ENCODE results near the gene PHF20. TPM values are rescaled to one million over a fixed set of nuclear protein-coding genes. Genes with fewer than 3 reads are reported as not detected.

The PHF20 gene
- polyA plus RNA-seq, 1 donor (not counting 4 experiments of a cell fraction or from before 2014, with no cell fraction given), result 31.9 TPM

GRCh38 chr20:35734374-35734773 is 37.4 kb upstream of the PHF20 start:
- H3K79me2 ChIP-seq (ENCODE audit: control insufficient read depth, insufficient read depth, low read length), result peaks cover 100% of the 10 kb centered on the region
- no peak for TF ChIP-seq EZH2 (IDR thresholded peaks at IDR 0.05; ENCODE audit: low read length)
- no peak for TF ChIP-seq CTCF (optimal IDR thresholded peaks at IDR 0.05 in 1 of 3, IDR thresholded peaks at IDR 0.05 in 1 of 3, conservative IDR thresholded peaks at IDR 0.05 in 1 of 3; ENCODE audit: extremely low read depth in 1 of 3, insufficient read depth in 2 of 3, low read length in 3 of 3)
- H3K4me3 ChIP-seq (ENCODE audit: control insufficient read depth in 2 of 3, extremely low read depth in 1 of 3, insufficient read depth in 2 of 3, low read depth in 1 of 3, low read length in 3 of 3), result no peak overlapping the region
- H3K4me1 ChIP-seq (ENCODE audit: control insufficient read depth, extremely low read depth, insufficient read depth, low read length), result peaks cover 20% of the 10 kb centered on the region
- no peak overlapping the region for H3K27ac ChIP-seq (ENCODE audit: control insufficient read depth, insufficient read depth, low read length)
- FAIRE-seq, result no peak
- no peak overlapping the region for H3K4me2 ChIP-seq (ENCODE audit: control insufficient read depth, extremely low read depth, insufficient read depth, low read depth, low read length)
- dilution Hi-C loops (cut with MboI; ENCODE audit: extremely low pct_ligation_motif_present, low sequenced_read_pairs), result no loop called here
- no peak for DNase-seq (ENCODE audit: low read depth, low spot score)
- peaks cover 27 to 51% of the 10 kb centered on the region in 2 experiments for H3K36me3 ChIP-seq (ENCODE audit: control insufficient read depth in 2 of 2, extremely low read depth in 1 of 2, insufficient read depth in 2 of 2, low read length in 2 of 2)
- H3K27me3 ChIP-seq (ENCODE audit: control insufficient read depth, extremely low read depth, insufficient read depth, low read length), result no peaks in the 10 kb centered on the region
- H4K20me1 ChIP-seq (ENCODE audit: control insufficient read depth, extremely low read depth, insufficient read depth, low read length), result peaks cover 72% of the 10 kb centered on the region
- no peaks in the 10 kb centered on the region for H3K9me3 ChIP-seq (ENCODE audit: control insufficient read depth, low read depth, low read length)
- H3K9me1 ChIP-seq (ENCODE audit: control insufficient read depth, extremely low read depth, insufficient read depth, low read length), result peaks cover 7% of the 10 kb centered on the region
- H2AFZ ChIP-seq (ENCODE audit: control insufficient read depth, low read length), result no peak overlapping the region
- no peak overlapping the region for H3K9ac ChIP-seq (ENCODE audit: control insufficient read depth, extremely low read depth, insufficient read depth, low read length)

- DNase-seq (ENCODE audit: low read depth, low spot score) (no peak), FAIRE-seq (no peak)
- Histone ChIP-seq H3K4me1 (ENCODE audit: control insufficient read depth, extremely low read depth, insufficient read depth, low read length) (peaks cover 27% of the 10 kb centered on the region), H4K20me1 (ENCODE audit: control insufficient read depth, extremely low read depth, insufficient read depth, low read length) (peaks cover 71% of the 10 kb centered on the region), H3K9me1 (ENCODE audit: control insufficient read depth, extremely low read depth, insufficient read depth, low read length) (peaks cover 8% of the 10 kb centered on the region), H3K9me3 (ENCODE audit: control insufficient read depth, low read depth, low read length) (no peaks in the 10 kb centered on the region), H2AFZ (ENCODE audit: control insufficient read depth, low read length) (no peak overlapping the region), H3K4me3 (ENCODE audit: control insufficient read depth in 2 of 3, extremely low read depth in 1 of 3, insufficient read depth in 2 of 3, low read depth in 1 of 3, low read length in 3 of 3) (no peak overlapping the region), H3K9ac (ENCODE audit: control insufficient read depth, extremely low read depth, insufficient read depth, low read length) (no peak overlapping the region), H3K36me3 (ENCODE audit: control insufficient read depth in 2 of 2, extremely low read depth in 1 of 2, insufficient read depth in 2 of 2, low read length in 2 of 2) (peaks cover 25 to 52% of the 10 kb centered on the region in 2 experiments), H3K27ac (ENCODE audit: control insufficient read depth, insufficient read depth, low read length) (no peak overlapping the region), H3K27me3 (ENCODE audit: control insufficient read depth, extremely low read depth, insufficient read depth, low read length) (no peaks in the 10 kb centered on the region), H3K79me2 (ENCODE audit: control insufficient read depth, insufficient read depth, low read length) (peaks cover 100% of the 10 kb centered on the region), H3K4me2 (ENCODE audit: control insufficient read depth, extremely low read depth, insufficient read depth, low read depth, low read length) (peak overlapping the region; percentile 34)
- TF ChIP-seq CTCF (optimal IDR thresholded peaks at IDR 0.05 in 1 of 3, IDR thresholded peaks at IDR 0.05 in 1 of 3, conservative IDR thresholded peaks at IDR 0.05 in 1 of 3; ENCODE audit: extremely low read depth in 1 of 3, insufficient read depth in 2 of 3, low read length in 3 of 3) (no peak), EZH2 (IDR thresholded peaks at IDR 0.05; ENCODE audit: low read length) (no peak)
- dilution Hi-C loops (cut with MboI; ENCODE audit: extremely low pct_ligation_motif_present, low sequenced_read_pairs), result no loop called here
Observed at GRCh38 chr20:35734777-35735649, 36.8 kb upstream of the PHF20 start.
